Bronchial epithelial cell (primary cell): ENCODE data around the gene CDC14B. TPM values are rescaled to one million over a fixed set of nuclear protein-coding genes. Genes with fewer than 3 reads are reported as not detected.

Experiments
- DNase-seq: peaks from one replicate; pipeline ENCODE4 v3.0.0-alpha.2; 2010; ENCODE audit warnings: low read depth
- FAIRE-seq: peaks from 2 replicates; lab custom pipeline; 2011; peaks lifted over from hg19 to GRCh38; lab: Jason Lieb, UNC
- H3K27me3 ChIP-seq: 2 replicates; pipeline ENCODE4 v1.5.1; 2011; ENCODE audit warnings: low read length; ENCODE audit not compliant: control insufficient read depth, insufficient read depth
- H3K36me3 ChIP-seq: 2 replicates; pipeline ENCODE4 v1.5.1; 2011; ENCODE audit warnings: low read length; ENCODE audit not compliant: control insufficient read depth, insufficient read depth
- H3K4me3 ChIP-seq: 2 replicates; pipeline ENCODE4 v1.5.1; 2011; ENCODE audit warnings: mild to moderate bottlenecking, low read depth, low read length, control low read depth
- total RNA-seq: library from RNA; depleted of rRNA; stranded (reverse); fragments of >200 nt; gene quantifications from 2 replicates; pipeline ENCODE4 v1.2.1, GENCODE V29; 2014
- TF ChIP-seq, protein P1 (sequence below): IDR thresholded peaks from 2 replicates; pipeline ENCODE4 v1.5.1; 2011; ENCODE audit warnings: mild to moderate bottlenecking, moderate library complexity, low read length, control low read depth, inconsistent platforms; ENCODE audit not compliant: insufficient read depth, severe bottlenecking

Gene CDC14B
- total RNA-seq, 1 donor from 2014 or later, result 11.6 TPM

DNA sequence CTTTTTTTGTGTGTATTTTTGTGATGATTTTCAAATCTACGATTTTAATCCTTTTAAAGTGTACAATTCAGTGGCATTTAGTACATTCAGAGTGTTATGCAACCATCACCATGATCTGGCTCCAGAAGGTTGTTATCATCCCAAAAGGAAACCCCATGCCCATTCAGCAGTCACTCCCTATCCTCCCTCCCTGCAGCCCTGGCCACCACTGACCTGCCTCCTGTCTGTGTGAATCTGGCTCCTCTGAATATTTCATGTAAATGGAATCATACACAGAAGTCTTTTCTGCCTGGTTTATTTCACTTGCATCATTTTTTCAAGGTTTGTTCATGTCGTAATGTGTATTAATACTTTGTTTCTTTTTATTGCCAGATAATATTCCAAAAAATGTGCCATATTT lies 137.2 kb downstream of the CDC14B start:
- TF ChIP-seq, protein P1, sequence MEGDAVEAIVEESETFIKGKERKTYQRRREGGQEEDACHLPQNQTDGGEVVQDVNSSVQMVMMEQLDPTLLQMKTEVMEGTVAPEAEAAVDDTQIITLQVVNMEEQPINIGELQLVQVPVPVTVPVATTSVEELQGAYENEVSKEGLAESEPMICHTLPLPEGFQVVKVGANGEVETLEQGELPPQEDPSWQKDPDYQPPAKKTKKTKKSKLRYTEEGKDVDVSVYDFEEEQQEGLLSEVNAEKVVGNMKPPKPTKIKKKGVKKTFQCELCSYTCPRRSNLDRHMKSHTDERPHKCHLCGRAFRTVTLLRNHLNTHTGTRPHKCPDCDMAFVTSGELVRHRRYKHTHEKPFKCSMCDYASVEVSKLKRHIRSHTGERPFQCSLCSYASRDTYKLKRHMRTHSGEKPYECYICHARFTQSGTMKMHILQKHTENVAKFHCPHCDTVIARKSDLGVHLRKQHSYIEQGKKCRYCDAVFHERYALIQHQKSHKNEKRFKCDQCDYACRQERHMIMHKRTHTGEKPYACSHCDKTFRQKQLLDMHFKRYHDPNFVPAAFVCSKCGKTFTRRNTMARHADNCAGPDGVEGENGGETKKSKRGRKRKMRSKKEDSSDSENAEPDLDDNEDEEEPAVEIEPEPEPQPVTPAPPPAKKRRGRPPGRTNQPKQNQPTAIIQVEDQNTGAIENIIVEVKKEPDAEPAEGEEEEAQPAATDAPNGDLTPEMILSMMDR, result no peak
- Histone ChIP-seq H3K4me3 (no peak overlapping the region), H3K36me3 (peaks cover 7% of the 10 kb centered on the region), H3K27me3 (no peaks in the 10 kb centered on the region)
- FAIRE-seq (no peak), DNase-seq (no peak)

DNA sequence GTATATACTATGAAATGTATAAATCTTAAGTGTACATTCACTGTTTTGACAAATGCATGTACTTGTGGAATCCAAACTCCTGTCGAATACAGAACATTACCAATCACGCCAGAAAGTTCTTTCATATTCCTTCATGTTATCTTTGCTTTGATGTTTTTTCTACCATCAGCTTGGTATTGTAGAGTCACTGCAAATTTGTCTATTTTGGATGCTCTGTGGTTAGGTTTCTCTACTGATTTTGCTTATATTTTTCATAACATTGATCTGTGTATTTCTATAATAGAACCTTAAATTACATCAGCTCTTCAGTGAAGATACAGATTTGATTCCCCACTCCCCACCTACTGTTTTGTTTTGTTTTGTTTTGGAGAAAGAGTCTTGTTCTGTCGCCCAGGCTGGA lies 138.9 kb downstream of the CDC14B start:
- DNase-seq, result no peak
- no peaks in the 10 kb centered on the region for H3K27me3 ChIP-seq
- FAIRE-seq, result no peak
- TF ChIP-seq, protein P1, result no peak
- peaks cover 5% of the 10 kb centered on the region for H3K36me3 ChIP-seq
- no peak overlapping the region for H3K4me3 ChIP-seq

DNA sequence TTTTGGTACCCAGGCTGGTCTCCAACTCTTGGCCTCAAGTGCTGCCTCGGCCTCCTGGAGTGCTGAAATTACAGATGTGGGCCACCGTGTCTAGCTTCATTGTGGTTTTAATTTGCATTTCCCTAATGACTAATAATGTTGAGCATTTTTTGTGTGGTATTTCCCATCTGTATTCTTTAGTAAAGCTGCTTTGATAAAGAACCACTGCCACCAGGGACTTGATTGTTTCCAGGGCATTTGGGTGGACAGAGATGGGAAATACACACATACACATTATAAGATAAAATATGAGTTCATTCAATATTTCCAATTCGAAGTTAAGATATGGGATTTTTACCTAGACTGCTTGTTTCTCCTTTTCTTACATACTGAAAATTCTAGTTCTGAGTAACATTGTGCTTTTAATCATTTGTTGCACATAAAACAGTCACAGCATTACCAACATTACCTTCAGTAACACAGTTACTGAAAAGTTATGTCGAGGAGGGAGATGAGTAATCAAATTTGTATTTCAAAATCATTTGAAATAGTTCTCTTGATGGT lies 140.7 kb downstream of the CDC14B start:
- TF ChIP-seq, protein P1, result no peak
- DNase-seq, result no peak
- no peak for FAIRE-seq
- Histone ChIP-seq H3K27me3 (no peaks in the 10 kb centered on the region), H3K4me3 (no peak overlapping the region), H3K36me3 (peaks cover 1% of the 10 kb centered on the region)

DNA sequence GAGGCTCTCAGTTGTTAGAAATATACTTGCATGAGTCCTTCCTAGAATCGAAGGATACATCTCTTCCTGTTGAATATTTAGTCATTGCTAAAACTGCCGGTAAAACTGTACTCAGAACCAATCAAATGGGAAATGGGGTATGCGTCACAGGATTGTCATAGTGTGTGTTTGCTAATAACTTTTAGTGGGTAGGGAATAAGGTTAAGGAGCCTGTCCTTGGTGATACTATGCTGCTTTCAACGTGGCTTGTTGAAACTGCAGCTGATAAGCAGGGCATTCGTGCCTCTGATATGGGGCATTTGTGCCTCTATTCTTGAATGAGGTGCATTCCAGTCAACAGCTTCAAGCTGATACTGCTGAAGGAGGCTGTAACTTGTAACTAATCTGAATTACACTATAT lies 143.1 kb downstream of the CDC14B start:
- H3K4me3 ChIP-seq, result no peak overlapping the region
- DNase-seq, result peak; percentile 52
- FAIRE-seq, result no peak
- no peaks in the 10 kb centered on the region for H3K27me3 ChIP-seq
- peaks cover 6% of the 10 kb centered on the region for H3K36me3 ChIP-seq
- TF ChIP-seq, protein P1, result no peak

DNA sequence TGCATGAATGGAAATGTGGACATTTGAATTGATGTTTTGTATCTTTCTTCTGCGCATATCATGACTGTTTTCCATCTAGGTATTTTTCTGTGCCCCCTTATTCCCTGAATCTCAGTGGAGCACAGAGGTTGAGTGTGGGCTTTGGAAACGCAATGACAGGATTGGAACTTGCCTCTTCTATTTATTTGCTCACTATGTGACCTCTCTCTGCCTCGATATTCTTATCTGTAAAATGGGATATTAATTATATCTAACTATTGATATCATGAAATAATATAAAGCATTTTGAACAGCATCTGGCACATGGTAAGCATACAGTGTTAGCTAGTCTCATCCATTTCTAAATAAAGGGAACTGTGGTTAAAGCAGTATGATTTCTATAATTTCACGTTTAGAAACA lies 143.6 kb downstream of the CDC14B start:
- TF ChIP-seq, protein P1, result no peak
- no peak for FAIRE-seq
- Histone ChIP-seq H3K27me3 (no peaks in the 10 kb centered on the region), H3K4me3 (no peak overlapping the region), H3K36me3 (peaks cover 6% of the 10 kb centered on the region)
- no peak for DNase-seq

DNA sequence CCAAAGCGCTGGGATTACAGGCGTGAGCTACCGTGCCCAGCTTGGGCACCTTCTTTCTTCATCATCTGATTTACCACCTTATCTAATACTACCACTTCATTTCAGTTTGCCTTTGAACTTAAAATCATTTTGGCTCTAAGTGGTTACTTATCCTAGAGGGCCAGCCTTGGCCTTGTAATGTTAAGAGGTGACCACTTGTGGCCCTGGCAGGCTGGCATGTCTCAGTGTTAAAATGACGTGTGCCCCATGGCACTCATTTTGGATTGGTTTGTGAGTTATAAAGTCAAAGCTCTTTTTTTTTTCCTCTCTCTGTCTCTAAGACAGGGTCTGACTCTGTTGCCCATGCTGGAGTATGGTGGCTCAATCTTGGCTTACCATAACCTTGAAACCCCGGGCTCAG lies 151.9 kb downstream of the CDC14B start:
- no peak for FAIRE-seq
- H3K36me3 ChIP-seq, result peaks cover 5% of the 10 kb centered on the region
- H3K27me3 ChIP-seq, result no peaks in the 10 kb centered on the region
- H3K4me3 ChIP-seq, result no peak overlapping the region
- TF ChIP-seq, protein P1, result no peak
- DNase-seq, result no peak
